Activated naive CD8-positive, alpha-beta T cell treated with anti-CD3 and anti-CD28 coated beads, Interleukin-2, amount 50 U/mL, for 24 hours (primary cell): ENCODE measurements around the gene HOXA1.

ENCODE experiments used
- ATAC-seq: fragments of 150-1000 bp; cut with Tn5 transposase; one replicate; pipeline ENCODE4 v1.10.0; 2021
- DNase-seq: peaks from one replicate; pipeline ENCODE4 v3.0.0; 2021
- H3K27ac Mint-ChIP-seq: one replicate; pipeline ENCODE4 v1.8.0; 2021; ENCODE audit warnings: mild to moderate bottlenecking, mixed read lengths
- H3K27me3 Mint-ChIP-seq: one replicate; pipeline ENCODE4 v1.8.0; 2021; ENCODE audit warnings: mixed read lengths
- H3K36me3 Mint-ChIP-seq: one replicate; pipeline ENCODE4 v1.8.0; 2021; ENCODE audit warnings: low read depth, mixed read lengths
- H3K4me1 Mint-ChIP-seq: one replicate; pipeline ENCODE4 v1.8.0; 2021; ENCODE audit warnings: mixed read lengths
- H3K4me3 Mint-ChIP-seq: one replicate; pipeline ENCODE4 v1.8.0; 2021; ENCODE audit warnings: mild to moderate bottlenecking, moderate library complexity, mixed read lengths
- H3K9me3 Mint-ChIP-seq: one replicate; pipeline ENCODE4 v1.8.0; 2021; ENCODE audit warnings: mixed read lengths

HOXA1 gene

DNA sequence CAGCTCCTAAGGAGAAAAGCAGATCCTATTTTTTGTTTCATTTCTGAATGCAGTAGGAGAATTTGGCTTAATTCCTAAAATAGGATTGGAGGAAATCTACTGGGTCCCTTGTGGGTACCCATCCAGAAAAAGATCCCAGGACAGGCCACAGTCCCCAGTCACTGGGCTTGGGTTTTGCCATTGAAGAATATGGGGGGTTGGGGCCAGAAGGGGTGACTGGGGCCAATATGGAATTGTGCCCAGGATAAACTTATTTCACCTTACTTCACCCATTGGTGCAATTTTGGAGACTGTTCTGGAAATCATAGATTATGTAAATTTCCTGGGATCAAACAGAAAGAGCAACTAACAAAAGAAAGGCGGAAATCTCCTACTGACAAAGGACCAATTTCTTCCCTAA is 42.7 kb upstream of the HOXA1 start:
- Mint-ChIP-seq H3K27me3 (peaks cover 50% of the 10 kb centered on the region), H3K9me3 (no peaks in the 10 kb centered on the region), H3K36me3 (no peaks in the 10 kb centered on the region), H3K4me1 (peaks cover 27% of the 10 kb centered on the region), H3K27ac (no peak overlapping the region), H3K4me3 (no peak overlapping the region)
- DNase-seq: no peak
- no peak for ATAC-seq

DNA sequence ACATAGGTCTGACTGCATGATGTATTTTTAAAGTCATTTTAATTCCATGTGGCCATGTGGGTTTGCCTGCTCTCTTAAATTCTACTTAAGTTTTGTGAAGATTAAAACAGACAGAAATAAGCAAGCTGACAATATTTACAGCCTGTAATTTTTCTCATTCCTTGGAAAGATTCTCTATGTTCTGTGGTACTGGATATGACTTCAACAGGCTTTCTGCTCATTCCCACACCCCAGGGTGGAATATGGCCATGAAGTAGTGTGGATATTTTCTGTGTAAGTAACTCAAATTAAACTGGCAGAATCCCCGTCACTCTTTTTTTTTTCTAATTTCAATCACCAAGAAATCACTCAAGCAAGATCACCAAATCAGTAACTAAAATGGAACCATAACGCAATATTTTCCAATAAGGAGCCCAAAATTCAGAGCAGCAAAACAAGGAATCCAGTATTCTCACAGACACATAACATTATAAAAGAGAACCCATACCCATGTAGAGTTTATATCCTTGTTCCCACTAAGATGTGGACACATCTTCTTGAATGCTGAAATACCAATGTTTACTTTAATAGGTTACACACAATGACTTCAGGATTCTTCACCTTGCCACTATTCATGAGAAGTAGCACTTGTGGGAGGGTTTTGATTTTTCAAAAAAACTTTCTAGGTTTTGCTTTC is 42.0 kb upstream of the HOXA1 start:
- no peaks in the 10 kb centered on the region for H3K36me3 Mint-ChIP-seq
- H3K9me3 Mint-ChIP-seq: no peaks in the 10 kb centered on the region
- no peak overlapping the region for H3K4me3 Mint-ChIP-seq
- ATAC-seq: no peak
- peaks cover 29% of the 10 kb centered on the region for H3K4me1 Mint-ChIP-seq
- H3K27me3 Mint-ChIP-seq: peaks cover 56% of the 10 kb centered on the region
- no peak for DNase-seq
- no peak overlapping the region for H3K27ac Mint-ChIP-seq

DNA sequence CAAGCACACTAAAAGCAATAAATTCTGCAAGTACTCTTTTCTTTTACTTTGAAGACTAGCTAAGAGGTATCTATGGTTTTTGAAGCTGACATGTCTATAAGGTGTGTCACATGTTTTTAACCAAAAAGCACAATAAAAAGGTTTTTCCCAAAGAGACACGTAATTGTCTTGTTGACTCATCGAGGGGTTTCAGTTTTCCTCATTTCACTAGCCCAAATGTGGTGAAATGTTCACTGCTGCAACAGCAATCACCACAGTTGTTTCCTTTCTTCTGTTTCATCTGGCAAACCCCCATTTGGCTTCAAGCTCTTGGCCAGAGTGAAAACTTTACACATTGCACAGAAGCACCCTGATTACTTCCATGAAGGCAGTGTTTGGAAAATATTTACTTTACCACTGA is 38.6 kb upstream of the HOXA1 start:
- peak; percentile 68 for ATAC-seq
- Mint-ChIP-seq H3K36me3 (no peaks in the 10 kb centered on the region), H3K27me3 (peaks cover 64% of the 10 kb centered on the region), H3K27ac (no peak overlapping the region), H3K4me1 (peaks cover 32% of the 10 kb centered on the region), H3K4me3 (no peak overlapping the region), H3K9me3 (no peaks in the 10 kb centered on the region)
- DNase-seq: no peak

DNA sequence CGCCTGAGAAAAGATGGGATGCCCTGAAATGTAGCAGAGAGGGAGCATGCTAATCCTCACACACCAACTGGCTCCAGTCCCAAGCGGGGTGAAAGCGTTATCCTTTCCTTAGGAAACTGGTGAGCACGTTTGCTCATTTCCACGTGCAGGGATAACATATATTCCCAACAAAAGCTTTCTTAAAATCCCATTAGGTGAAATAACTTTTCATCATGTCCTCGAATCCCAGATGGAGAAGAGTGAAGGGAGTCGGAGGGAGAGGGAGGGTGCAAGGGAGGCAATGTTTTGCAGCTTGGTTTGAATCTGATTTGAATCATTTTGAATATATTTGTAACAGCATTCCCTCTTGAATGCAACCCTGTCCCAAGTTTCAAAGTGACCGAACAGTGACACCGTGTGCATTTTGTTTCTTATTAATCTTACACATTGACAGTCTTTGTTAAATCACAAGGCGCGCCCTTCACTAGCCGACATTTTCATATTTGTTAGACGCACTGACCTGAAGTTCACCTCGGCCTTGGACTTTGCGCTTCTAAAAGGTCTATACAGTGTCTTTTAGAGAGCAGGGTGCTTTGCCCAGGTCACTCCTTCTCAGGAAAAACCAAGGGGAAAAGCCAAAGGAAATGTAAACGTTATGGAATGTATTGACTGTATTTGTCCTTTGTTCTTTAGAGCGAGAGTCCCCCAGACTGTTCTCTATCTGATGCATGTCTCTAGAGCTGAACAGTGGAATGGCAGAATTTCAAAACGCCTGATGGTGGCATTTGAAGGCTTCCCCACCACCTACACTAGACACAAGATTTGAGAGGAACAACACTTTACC is 37.8 kb upstream of the HOXA1 start:
- DNase-seq (no peak), ATAC-seq (no peak)
- Mint-ChIP-seq H3K36me3 (no peaks in the 10 kb centered on the region), H3K4me3 (no peak overlapping the region), H3K27me3 (peaks cover 65% of the 10 kb centered on the region), H3K9me3 (no peaks in the 10 kb centered on the region), H3K27ac (no peak overlapping the region), H3K4me1 (peaks cover 32% of the 10 kb centered on the region)

DNA sequence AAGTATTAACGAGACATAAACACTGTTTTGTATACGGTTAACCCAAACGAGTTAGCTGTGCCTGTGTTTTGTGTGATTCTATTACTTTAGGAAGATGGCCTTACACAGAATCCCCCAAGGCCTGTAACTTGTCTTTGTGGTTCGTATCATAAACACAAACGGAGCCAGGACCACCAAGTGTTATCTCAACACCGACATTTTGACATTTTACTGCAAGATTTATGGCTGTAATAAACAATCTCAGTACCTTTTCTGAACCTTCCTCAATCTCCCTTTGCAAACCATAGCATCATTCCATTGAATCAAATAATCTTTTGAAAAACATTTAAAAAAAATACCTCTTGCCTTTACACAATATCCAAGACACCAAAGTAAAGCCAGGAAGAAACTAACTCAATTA is 37.2 kb upstream of the HOXA1 start:
- Mint-ChIP-seq H3K36me3 (no peaks in the 10 kb centered on the region), H3K4me1 (peaks cover 32% of the 10 kb centered on the region), H3K4me3 (no peak overlapping the region), H3K9me3 (no peaks in the 10 kb centered on the region), H3K27me3 (peaks cover 58% of the 10 kb centered on the region), H3K27ac (no peak overlapping the region)
- no peak for ATAC-seq
- no peak for DNase-seq

DNA sequence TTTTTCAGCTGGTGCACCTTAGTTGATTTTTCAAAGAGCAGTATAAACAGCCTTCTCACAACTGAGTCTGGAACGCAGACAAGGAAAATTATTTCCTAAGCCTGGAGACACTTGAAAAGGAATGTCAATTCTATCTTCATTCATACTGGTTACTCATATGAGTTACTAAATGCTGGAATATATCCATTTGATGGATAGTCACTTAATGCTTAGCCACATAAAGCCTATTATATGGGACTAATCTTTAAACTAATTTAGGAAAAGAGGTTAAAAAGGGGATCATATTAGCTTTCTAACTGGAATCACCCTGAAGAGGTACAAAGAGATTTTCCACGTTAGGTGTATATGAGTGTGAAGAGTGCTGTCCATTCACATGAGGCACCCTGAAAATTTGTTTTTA is 36.4 kb upstream of the HOXA1 start:
- H3K36me3 Mint-ChIP-seq: no peaks in the 10 kb centered on the region
- peaks cover 31% of the 10 kb centered on the region for H3K4me1 Mint-ChIP-seq
- ATAC-seq: no peak
- no peaks in the 10 kb centered on the region for H3K9me3 Mint-ChIP-seq
- no peak for DNase-seq
- H3K4me3 Mint-ChIP-seq: no peak overlapping the region
- H3K27me3 Mint-ChIP-seq: peaks cover 55% of the 10 kb centered on the region
- H3K27ac Mint-ChIP-seq: no peak overlapping the region

DNA sequence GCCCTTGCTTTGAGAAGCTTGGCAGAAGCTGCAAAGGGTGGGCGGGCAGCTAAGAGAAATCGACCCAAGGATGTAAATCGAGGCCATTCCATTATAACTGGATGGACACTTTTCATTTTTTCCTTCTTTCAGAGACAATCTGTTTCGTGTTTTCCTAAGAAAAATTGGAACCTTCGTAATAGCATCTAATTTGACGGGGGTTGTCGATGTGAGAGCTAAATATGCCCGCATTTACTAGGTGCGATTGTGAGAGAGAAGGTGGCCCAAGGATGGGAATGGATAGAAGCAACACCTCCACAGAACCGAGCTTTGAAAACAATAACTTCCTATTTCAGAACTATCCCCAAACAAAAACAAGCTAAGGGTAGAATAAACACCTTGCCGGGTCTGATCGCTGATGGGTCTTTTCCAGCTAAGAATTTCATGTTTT is 35.6 kb upstream of the HOXA1 start:
- Mint-ChIP-seq H3K36me3 (no peaks in the 10 kb centered on the region), H3K4me1 (peaks cover 29% of the 10 kb centered on the region), H3K4me3 (peak overlapping the region; percentile 55), H3K27ac (no peak overlapping the region), H3K9me3 (no peaks in the 10 kb centered on the region), H3K27me3 (peaks cover 55% of the 10 kb centered on the region)
- no peak for DNase-seq
- ATAC-seq: no peak

DNA sequence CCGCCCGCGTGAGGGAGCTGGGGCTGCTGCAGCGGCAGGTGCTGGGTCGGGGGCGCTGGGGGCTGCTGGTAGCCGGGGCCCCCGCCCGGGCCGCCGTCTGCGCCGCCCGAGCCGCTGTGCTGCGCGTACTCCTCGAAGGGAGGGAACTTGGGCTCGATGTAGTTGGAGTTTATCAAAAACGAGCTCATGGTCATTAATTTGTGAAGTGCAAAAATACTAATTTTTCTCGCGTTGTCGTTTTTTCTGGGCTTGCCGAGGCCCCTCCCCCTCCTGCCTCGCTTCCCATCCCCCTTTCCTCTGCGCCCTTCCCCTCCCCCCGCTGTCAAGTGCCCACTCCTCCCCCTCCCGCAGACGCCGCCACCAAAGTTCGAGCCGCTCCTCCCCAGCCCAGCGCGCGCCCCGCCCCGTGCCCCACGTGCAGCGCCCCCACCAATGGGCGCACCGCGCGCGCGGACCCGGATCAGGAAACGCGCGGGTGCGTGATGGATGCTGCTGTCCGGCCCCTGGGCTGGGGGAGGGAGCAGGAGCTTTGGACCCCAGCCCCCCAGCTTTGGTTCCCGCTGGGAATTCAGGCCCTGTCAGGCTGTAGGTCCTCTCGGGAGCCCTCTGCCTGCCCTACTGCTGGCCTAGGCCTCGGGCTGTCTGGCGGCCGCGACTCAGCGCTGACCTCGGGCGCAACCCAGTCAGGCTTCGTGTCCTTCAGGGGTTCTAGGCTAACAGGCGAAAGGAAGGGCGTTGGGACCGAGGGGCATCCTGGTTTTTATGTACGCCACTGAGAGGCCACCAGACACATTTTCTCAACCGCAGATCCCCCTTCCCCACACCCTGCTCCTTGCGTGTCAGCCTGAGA is 35.0 kb upstream of the HOXA1 start, which contains the start of gene HOXA4:
Gene HOXA4, minus strand, starts transcription at position 218 of the 850 bp plus-strand sequence. Its CDS starts 24 bp downstream, at position 194.
- Mint-ChIP-seq H3K36me3 (no peaks in the 10 kb centered on the region), H3K27me3 (peaks cover 49% of the 10 kb centered on the region), H3K4me1 (peaks cover 24% of the 10 kb centered on the region), H3K27ac (no peak within 1 kb of the TSS), H3K9me3 (no peaks in the 10 kb centered on the region), H3K4me3 (peak within 1 kb of the TSS; percentile 55)
- ATAC-seq: peak; percentile 88
- DNase-seq: peak; percentile 77

DNA sequence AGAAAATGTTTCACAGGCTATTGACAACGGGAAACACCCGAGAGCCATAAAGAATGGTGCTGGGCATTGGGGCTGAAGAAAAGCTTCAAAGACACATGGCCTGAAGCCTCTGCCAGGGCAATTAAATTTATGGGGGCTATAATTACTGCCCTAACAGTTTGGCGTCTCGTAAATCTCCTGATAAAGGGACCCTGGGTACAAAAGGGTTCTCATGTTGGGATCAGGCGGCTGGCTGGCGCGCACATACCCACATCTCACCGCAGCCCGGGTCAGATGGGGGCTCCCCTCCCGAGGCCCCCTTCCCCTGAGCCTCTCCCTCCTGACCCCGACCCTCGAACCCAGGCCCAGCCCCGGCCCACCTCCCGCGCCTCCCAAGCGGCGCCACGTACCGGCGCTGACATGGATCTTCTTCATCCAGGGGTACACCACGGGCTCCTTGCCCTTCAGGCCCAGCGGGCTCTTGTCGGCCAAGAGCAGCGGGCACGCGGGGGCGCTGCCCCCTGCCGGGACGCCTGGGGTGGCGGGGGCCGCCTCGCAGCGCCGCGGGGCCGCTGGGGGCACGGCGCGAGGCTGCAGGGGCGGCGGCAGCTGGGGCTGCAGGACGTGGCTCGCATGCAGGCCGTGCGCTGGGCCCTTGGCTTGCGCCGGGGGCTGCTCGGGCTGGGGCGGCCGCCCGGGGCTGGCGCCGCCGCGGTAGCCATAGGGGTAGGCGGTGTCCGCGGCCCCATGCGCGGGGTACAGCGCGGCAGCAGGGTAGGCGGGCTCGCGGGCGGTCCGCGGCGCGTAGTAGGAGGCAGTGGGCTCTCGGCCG is 34.1 kb upstream of the HOXA1 start:
- DNase-seq (no peak), ATAC-seq (no peak)
- Mint-ChIP-seq H3K9me3 (no peaks in the 10 kb centered on the region), H3K36me3 (no peaks in the 10 kb centered on the region), H3K4me1 (peaks cover 19% of the 10 kb centered on the region), H3K27me3 (peaks cover 46% of the 10 kb centered on the region), H3K4me3 (no peak overlapping the region), H3K27ac (no peak overlapping the region)

DNA sequence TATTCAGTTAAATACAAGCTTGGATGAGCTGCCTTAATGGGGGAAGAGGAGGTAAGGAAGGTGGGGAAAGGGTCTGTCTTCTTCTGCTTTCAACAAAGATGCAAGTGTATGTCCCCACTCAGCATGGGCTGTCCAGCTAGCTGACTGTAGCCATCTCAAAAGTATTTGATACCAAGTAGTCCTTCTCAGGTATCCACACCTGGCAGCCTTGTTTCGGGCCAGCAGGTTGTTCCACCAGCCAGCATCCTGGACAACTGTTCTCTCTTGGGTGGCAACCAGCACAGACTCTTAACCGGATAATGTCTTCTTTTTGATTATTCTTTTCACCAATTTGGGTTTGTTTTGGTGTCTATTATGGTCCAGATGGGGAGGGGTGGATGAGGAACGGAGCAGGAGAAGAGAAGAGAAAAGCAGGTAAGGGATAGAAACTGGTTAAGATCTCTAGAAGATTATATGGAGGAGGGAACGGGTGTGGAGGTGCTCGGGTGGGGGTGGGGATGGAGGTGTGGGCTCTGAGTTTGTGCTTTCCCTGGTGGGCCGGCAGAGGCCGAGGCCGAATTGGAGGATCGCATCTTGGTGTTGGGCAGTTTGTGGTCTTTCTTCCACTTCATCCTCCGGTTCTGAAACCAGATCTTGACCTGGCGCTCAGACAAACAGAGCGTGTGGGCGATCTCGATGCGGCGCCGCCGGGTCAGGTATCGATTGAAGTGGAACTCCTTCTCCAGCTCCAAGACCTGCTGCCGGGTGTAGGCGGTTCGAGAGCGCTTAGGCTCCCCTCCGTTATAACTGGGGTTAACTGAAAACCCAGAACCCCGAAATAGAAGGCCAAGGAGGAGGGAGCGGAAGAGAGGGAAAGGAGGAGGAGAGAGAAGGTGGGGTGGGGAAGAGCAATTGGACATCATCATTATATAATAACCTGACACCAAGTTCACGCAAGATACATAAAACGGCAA is 33.3 kb upstream of the HOXA1 start:
- DNase-seq: no peak
- no peaks in the 10 kb centered on the region for H3K9me3 Mint-ChIP-seq
- no peak overlapping the region for H3K27ac Mint-ChIP-seq
- no peak for ATAC-seq
- H3K36me3 Mint-ChIP-seq: no peaks in the 10 kb centered on the region
- H3K4me3 Mint-ChIP-seq: no peak overlapping the region
- H3K4me1 Mint-ChIP-seq: peaks cover 10% of the 10 kb centered on the region
- peaks cover 49% of the 10 kb centered on the region for H3K27me3 Mint-ChIP-seq

DNA sequence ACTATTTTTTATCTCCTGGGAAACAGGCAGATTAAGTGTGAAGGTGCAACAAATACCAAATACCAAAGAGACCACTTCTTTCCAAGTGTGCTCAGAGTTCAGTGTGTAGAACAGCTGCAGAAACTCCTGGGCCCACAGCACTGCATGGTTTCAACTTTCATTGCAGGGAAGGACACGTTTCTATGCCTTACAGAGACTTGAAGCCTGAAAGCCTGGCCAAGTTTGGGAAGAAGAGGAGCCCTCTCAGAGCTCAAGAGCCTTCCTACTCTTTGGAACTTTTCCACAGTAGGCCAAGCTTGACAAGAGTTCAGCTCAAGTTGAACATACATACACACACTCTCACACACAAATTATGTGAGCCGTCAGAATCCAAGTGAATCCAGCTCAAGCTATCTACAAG is 32.2 kb upstream of the HOXA1 start:
- Mint-ChIP-seq H3K27me3 (peaks cover 40% of the 10 kb centered on the region), H3K9me3 (no peaks in the 10 kb centered on the region), H3K4me1 (peaks cover 4% of the 10 kb centered on the region), H3K27ac (no peak overlapping the region), H3K36me3 (no peaks in the 10 kb centered on the region), H3K4me3 (no peak overlapping the region)
- DNase-seq (no peak), ATAC-seq (no peak)

DNA sequence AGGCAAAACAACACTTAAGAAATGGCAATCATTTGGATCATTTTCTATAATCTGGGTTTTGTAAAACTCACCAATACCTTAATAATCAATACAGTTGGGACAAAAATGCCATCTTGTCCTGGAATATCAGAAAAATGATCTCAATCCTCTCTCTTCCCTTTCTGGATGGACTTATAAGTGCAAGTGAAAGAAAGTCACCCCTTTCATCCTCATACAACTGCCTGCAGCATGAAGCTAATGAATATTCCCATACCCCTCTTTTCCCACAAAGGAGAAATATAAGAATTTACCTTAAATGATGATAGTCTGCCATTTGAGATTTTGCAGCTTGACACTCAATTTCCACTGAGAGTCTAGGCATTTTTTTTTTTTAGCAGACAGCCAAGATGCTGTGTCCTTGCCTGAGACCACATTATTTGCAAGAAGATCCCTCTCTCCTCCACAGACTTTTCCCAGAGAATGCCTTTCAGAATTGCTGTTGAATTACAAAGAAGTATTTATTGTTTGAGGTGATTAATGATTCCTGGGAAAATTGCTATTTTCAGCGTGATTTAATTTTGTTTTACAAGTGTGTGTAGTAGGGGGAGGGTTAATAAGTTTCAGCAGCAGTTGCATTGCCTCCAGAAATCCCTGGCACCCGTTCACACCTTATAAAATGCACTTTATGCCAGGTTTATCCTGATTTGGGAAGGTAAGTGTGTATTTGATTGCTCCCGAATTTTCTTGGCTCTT is 31.0 kb upstream of the HOXA1 start:
- ATAC-seq: no peak
- no peak overlapping the region for H3K4me3 Mint-ChIP-seq
- H3K9me3 Mint-ChIP-seq: no peaks in the 10 kb centered on the region
- H3K27me3 Mint-ChIP-seq: peaks cover 31% of the 10 kb centered on the region
- H3K36me3 Mint-ChIP-seq: no peaks in the 10 kb centered on the region
- H3K27ac Mint-ChIP-seq: no peak overlapping the region
- no peak for DNase-seq
- H3K4me1 Mint-ChIP-seq: peaks cover 4% of the 10 kb centered on the region

DNA sequence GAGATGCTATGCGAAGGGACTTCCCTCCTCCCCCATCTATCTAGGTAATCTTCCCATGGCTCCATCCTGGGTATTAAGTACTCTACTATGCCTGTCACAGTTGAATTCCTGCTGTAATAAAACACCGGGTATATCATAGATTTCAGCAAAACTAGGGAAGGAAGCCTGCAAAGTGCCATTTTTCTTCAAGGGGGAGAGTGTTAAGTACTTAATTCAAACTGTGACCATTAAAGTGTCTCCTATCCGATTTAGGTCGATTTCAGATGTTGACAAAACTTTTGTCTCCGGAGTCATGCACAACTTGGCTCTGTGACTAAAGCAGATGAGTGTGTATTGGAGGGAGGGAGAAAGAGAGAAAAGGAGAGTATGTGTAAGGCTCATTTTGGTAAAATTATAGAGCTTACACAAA is 30.2 kb upstream of the HOXA1 start:
- Mint-ChIP-seq H3K9me3 (no peaks in the 10 kb centered on the region), H3K4me1 (no peaks in the 10 kb centered on the region), H3K27ac (no peak overlapping the region), H3K4me3 (no peak overlapping the region), H3K36me3 (no peaks in the 10 kb centered on the region), H3K27me3 (peaks cover 26% of the 10 kb centered on the region)
- DNase-seq: no peak
- ATAC-seq: no peak
